ENCODE results near the gene SAMD4A.

The SAMD4A gene

GRCh38 chr14:54659365-54659764 lies 92.4 kb downstream of the SAMD4A start:
- no peak for DNase-seq (ENCODE audit: low read depth in 2 of 2)

- no peak for DNase-seq (ENCODE audit: low read depth in 2 of 2)
Observed at GRCh38 chr14:54660604-54661111, 93.7 kb downstream of the SAMD4A start.

GRCh38 chr14:54662491-54663133 lies 95.7 kb downstream of the SAMD4A start:
- DNase-seq (ENCODE audit: low read depth in 2 of 2), result no peak

- no peak for DNase-seq (ENCODE audit: low read depth in 2 of 2)
Observed at GRCh38 chr14:54664961-54665360, 98.0 kb downstream of the SAMD4A start.

GRCh38 chr14:54665946-54666345 lies 99.0 kb downstream of the SAMD4A start:
- no peak for DNase-seq (ENCODE audit: low read depth in 2 of 2)

GRCh38 chr14:54667026-54667744 lies 100.3 kb downstream of the SAMD4A start:
- no peak for DNase-seq (ENCODE audit: low read depth in 2 of 2)

- no peak for DNase-seq (ENCODE audit: low read depth in 2 of 2)
Observed at GRCh38 chr14:54667764-54668163, 100.8 kb downstream of the SAMD4A start.

- DNase-seq (ENCODE audit: low read depth in 2 of 2), result no peak
Observed at GRCh38 chr14:54669721-54670561, 103.0 kb downstream of the SAMD4A start.

- DNase-seq (ENCODE audit: low read depth in 2 of 2), result no peak
Observed at GRCh38 chr14:54671537-54671936, 104.6 kb downstream of the SAMD4A start.

GRCh38 chr14:54672181-54672580 lies 105.3 kb downstream of the SAMD4A start:
- no peak for DNase-seq (ENCODE audit: low read depth in 2 of 2)

- DNase-seq (ENCODE audit: low read depth in 2 of 2), result no peak
Observed at GRCh38 chr14:54672688-54673087, 105.8 kb downstream of the SAMD4A start.

GRCh38 chr14:54673193-54674045 lies 106.5 kb downstream of the SAMD4A start:
- no peak for DNase-seq (ENCODE audit: low read depth in 2 of 2)

- no peak for DNase-seq (ENCODE audit: low read depth in 2 of 2)
Observed at GRCh38 chr14:54674046-54674741, 107.3 kb downstream of the SAMD4A start.

- DNase-seq (ENCODE audit: low read depth in 2 of 2), result no peak
Observed at GRCh38 chr14:54675236-54676128, 108.6 kb downstream of the SAMD4A start.

GRCh38 chr14:54676812-54677708 lies 110.1 kb downstream of the SAMD4A start:
- no peak for DNase-seq (ENCODE audit: low read depth in 2 of 2)

- no peak for DNase-seq (ENCODE audit: low read depth in 2 of 2)
Observed at GRCh38 chr14:54680651-54681050, 113.7 kb downstream of the SAMD4A start.

GRCh38 chr14:54681811-54682261 lies 114.9 kb downstream of the SAMD4A start:
- no peak for DNase-seq (ENCODE audit: low read depth in 2 of 2)

- DNase-seq (ENCODE audit: low read depth in 2 of 2), result no peak
Observed at GRCh38 chr14:54682578-54682977, 115.7 kb downstream of the SAMD4A start.

All from activated CD4-positive, alpha-beta T cell treated with anti-CD3 and anti-CD28 coated beads for 24 hours (primary cell).